ENCODE data around the gene PSMD6. TPM values are rescaled to one million over a fixed set of nuclear protein-coding genes. Genes with fewer than 3 reads are reported as not detected.

The PSMD6 gene
- total and polyA plus RNA-seq, 9 of the 15 experiments (the other 6 are each of a cell fraction or from before 2014, with no cell fraction given), result 78.2 to 133 (median 113) TPM

DNA sequence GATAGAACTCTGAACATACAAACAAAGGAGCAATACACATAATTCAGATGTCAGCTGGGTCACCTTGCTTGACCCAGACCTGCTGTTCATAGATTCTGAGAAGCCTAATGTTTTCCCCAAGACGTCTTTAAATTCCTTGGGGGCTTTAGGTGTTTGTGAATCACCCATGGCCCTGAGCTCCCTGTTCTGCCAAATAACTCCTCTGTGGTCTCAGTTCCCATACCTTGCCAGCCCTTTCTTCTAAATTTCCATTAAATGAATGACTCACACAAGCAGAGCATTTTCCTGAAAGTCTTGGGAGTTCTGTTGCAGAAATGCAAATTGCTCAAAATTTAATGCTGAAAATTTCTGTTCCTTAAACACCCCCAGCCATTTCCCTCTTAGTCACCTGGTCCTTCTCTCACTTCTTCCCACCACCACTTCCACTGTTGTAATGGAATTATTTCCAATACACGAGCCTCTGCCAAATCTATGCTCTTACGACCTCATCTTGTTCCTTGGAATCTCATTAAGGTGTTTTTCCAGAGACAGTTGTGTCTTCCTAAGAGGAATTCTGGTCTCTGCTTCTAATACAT lies 33.4 kb upstream of the PSMD6 start (continued):
- TF ChIP-seq SFPQ (IDR thresholded peaks at IDR 0.05; ENCODE audit: low read depth, low read length), result no peak
- no peak for TF ChIP-seq SIN3B (IDR thresholded peaks at IDR 0.05; ENCODE audit: low read depth)
- no peak for TF ChIP-seq ZNF197 (CRISPR knock-in tag; IDR thresholded peaks at IDR 0.05; ENCODE audit: low read depth)

GRCh38 chr3:64055076-64055475 lies 31.8 kb upstream of the PSMD6 start:
- Histone ChIP-seq H3K79me2 (ENCODE audit: control insufficient read depth, insufficient read depth, low read length) (no peaks in the 10 kb centered on the region), H3K9me1 (ENCODE audit: control insufficient read depth, insufficient read depth, low read length) (no peaks in the 10 kb centered on the region), H3K36me3 (ENCODE audit: control insufficient read depth, insufficient read depth, low read length) (no peaks in the 10 kb centered on the region), H3K4me2 (ENCODE audit: insufficient read depth, low read length) (no peak overlapping the region), H4K20me1 (replicated peaks; ENCODE audit: control insufficient read depth, insufficient read depth, low read length) (no peaks in the 10 kb centered on the region), H3K4me3 (no peak overlapping the region), H2AFZ (ENCODE audit: low read depth, low read length) (no peak overlapping the region), H3K27ac (ENCODE audit: extremely low read depth, low read depth, low read length) (no peak overlapping the region), H3K9ac (ENCODE audit: insufficient read depth in 1 of 2, low read depth in 2 of 2, low read length in 2 of 2) (no peak overlapping the region), H3K4me1 (replicated peaks in 1 of 2; ENCODE audit: control insufficient read depth in 2 of 2, insufficient read depth in 2 of 2, low read length in 2 of 2) (no peaks in the 10 kb centered on the region), H3K27me3 (ENCODE audit: control insufficient read depth in 2 of 2, insufficient read depth in 2 of 2, low read length in 2 of 2) (no peaks in the 10 kb centered on the region), H3K9me3 (replicated peaks; ENCODE audit: control insufficient read depth, insufficient read depth, low read depth, low read length) (no peaks in the 10 kb centered on the region)
- BruUV-seq (replicated peaks), result no TSS peak
- 0 out of 6 replicates have a peak, but pooled peaks of 1 of the 3 experiments have one; percentile 54 for TF ChIP-seq ZBTB11 (CRISPR knock-in tag; IDR thresholded peaks at IDR 0.05)
- TF ChIP-seq, protein P1, sequence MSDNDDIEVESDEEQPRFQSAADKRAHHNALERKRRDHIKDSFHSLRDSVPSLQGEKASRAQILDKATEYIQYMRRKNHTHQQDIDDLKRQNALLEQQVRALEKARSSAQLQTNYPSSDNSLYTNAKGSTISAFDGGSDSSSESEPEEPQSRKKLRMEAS (CRISPR knock-in tag; IDR thresholded peaks at IDR 0.05), result no peak
- ATAC-seq, result no peak
- FAIRE-seq, result no peak
- 0% methylated on average over 2 of the region's 2 CpGs for WGBS (ENCODE audit: insufficient coverage, low coverage, missing lambda C conversion rate)
- intact Hi-C loops (cut with micrococcal nuclease), result no loop called here
- DNase-seq (ENCODE audit: extremely low read depth in 1 of 4, low spot score in 3 of 4), result no peak
- in situ Hi-C loops (cut with MboI), result no loop called here
- POLR2A ChIA-PET, result no interaction called here
- CTCF ChIA-PET (ENCODE audit: low intra/inter-chr PET ratio), result no interaction called here

Measured in K562 (cell line).